GM12873 (cell line): ENCODE measurements around the gene GPR162.

Experiments
- TF ChIP-seq, protein P1 (sequence below): IDR thresholded peaks from 2 replicates; pipeline ENCODE4 v1.5.1; 2012; ENCODE audit warnings: low read depth, mild to moderate bottlenecking, moderate library complexity, low read length, control low read depth; ENCODE audit not compliant: insufficient read depth; ENCODE audit errors: missing control alignments

The GPR162 gene

DNA sequence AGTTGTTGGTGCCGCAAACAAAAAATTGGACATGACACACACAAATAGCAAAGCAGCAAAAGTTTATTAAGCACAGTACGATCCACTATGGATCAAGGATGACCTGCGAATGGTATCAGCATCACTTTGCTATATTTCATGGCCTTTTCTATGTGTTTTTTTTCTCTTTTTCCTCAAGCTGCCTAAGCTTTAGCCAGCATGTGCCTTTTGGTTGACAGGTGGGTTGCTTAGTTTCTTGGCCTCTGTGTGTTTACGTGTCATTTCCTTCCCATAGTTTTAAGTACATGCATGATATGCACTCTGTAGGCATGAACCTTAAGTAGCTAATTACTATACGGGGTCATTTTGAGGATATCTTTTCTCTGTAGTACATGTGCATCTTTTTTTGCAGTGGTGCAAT is 22.5 kb upstream of the GPR162 start:
- TF ChIP-seq, protein P1, sequence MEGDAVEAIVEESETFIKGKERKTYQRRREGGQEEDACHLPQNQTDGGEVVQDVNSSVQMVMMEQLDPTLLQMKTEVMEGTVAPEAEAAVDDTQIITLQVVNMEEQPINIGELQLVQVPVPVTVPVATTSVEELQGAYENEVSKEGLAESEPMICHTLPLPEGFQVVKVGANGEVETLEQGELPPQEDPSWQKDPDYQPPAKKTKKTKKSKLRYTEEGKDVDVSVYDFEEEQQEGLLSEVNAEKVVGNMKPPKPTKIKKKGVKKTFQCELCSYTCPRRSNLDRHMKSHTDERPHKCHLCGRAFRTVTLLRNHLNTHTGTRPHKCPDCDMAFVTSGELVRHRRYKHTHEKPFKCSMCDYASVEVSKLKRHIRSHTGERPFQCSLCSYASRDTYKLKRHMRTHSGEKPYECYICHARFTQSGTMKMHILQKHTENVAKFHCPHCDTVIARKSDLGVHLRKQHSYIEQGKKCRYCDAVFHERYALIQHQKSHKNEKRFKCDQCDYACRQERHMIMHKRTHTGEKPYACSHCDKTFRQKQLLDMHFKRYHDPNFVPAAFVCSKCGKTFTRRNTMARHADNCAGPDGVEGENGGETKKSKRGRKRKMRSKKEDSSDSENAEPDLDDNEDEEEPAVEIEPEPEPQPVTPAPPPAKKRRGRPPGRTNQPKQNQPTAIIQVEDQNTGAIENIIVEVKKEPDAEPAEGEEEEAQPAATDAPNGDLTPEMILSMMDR = no peak

- TF ChIP-seq, protein P1 = no peak
Observed at GRCh38 chr12:6807170-6807569, 14.5 kb upstream of the GPR162 start.

DNA sequence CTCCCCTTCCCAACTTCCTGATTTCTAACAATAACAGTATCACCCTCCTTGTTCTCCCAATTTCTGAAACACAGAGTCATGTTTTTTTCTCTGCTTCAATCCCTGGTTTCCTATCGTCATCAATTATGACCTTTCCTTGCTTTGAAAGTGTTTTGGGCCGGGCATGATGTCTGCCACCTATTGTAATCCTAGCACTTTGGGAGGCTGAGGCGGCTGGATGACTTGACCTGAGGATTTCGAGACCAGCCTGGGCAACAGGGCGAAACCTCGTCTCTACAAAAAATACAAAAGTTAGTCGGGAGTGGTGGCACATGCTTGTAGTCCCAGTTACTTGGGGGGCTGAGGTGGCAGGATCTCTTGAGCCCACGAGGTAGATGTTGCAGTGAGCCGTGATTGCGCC is 12.6 kb upstream of the GPR162 start:
- TF ChIP-seq, protein P1 = no peak

DNA sequence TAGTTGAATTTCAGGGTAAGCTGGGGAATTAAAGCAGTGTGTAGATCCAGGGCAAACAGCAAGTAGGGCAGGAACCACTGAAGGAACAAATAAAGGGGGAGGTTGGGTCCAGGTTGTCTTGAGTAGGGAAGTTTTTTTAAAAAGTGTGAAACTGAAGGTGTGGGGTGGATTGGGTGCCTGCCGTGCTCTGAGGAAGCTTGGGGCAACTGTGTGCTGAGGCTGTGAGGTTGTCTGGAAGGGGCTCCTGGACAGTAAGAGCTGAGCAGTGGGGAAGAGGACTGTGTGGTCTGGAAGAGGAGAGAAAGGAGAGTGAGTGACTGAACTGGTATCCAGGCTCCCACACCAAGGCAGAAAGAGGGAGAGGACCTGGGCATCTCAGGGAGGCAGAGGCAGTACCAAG is 10.9 kb upstream of the GPR162 start:
- TF ChIP-seq, protein P1 = no peak

- TF ChIP-seq, protein P1 = no peak
Observed at GRCh38 chr12:6813363-6813762, 8.3 kb upstream of the GPR162 start.

- TF ChIP-seq, protein P1 = no peak
Observed at GRCh38 chr12:6816598-6816997, 5.0 kb upstream of the GPR162 start.

DNA sequence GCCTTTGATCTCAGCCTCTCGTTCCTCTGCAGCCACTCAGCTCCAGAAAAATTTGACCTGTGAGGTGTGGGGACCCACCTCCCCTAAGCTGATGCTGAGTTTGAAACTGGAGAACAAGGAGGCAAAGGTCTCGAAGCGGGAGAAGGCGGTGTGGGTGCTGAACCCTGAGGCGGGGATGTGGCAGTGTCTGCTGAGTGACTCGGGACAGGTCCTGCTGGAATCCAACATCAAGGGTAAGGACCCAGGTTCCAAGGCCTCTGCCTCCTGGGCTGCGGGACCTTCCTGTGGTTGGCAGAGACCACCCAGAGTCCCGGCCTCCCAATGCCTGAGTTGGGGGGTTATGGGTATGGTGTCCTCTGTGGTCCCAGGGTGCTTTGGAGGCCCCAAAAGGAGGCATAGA is 4.5 kb upstream of the GPR162 start:
- TF ChIP-seq, protein P1 = no peak
